HepG2 (cell line): ENCODE data around the gene WDFY1. TPM values are rescaled to one million over a fixed set of nuclear protein-coding genes. Genes with fewer than 3 reads are reported as not detected.

Experiments
- polyA plus RNA-seq, 8 experiments: library from polyadenylated mRNA; depleted of rRNA in 3 of 8; stranded (reverse) in 7 of 8; unstranded in 1 of 8; fragments of >200 nt; fragmentation: Illumina TruSeq in 4 of 8; extraction: Trizol in 4 of 8; gene quantifications; 2 replicates each; pipeline versions ENCODE4 v1.2.1 to v1.2.3, GENCODE V29; 2011 to 2016; ENCODE audit warnings: low read depth in 4 of 8, missing spikeins in 1 of 8, mixed read lengths in 1 of 8; ENCODE audit not compliant: insufficient read depth in 1 of 8
- total RNA-seq, 5 experiments: library from RNA; depleted of rRNA; stranded (reverse); fragments of >200 nt; fragmentation: Illumina TruSeq; extraction: Trizol; gene quantifications; 2 replicates each; pipeline ENCODE4 v1.2.3, GENCODE V29; 2016; ENCODE audit warnings: low read depth in 1 of 5

The WDFY1 gene
- total and polyA plus RNA-seq, 2 of the 13 experiments (the other 11 are each of a cell fraction or from before 2014, with no cell fraction given), result 77.0 to 78.4 TPM

Other genes starting within 250 kb of the WDFY1 start
- 16.3 and 26.3 TPM in 2 replicates for gene AP1S3, start 107.8 kb downstream of the WDFY1 start, total RNA-seq (2016; rRNA removed; fragmentation: Illumina TruSeq; extraction: Trizol)
- 2.9 and 3.0 TPM in 2 replicates for gene AP1S3, start 107.8 kb downstream of the WDFY1 start, polyA plus RNA-seq (2011; rRNA removed)
- 78.0 and 101 TPM in 2 replicates for gene MRPL44, start 12.1 kb upstream of the WDFY1 start, total RNA-seq (2016; rRNA removed; fragmentation: Illumina TruSeq; extraction: Trizol)
- 31.1 and 38.4 TPM in 2 replicates for gene MRPL44, start 12.1 kb upstream of the WDFY1 start, polyA plus RNA-seq (2011; rRNA removed)
- gene SERPINE2, start 94.0 kb upstream of the WDFY1 start, total RNA-seq (2016; rRNA removed; fragmentation: Illumina TruSeq; extraction: Trizol), result 5.5 and 7.9 TPM in 2 replicates
- 18.1 and 24.3 TPM in 2 replicates for gene SERPINE2, start 94.0 kb upstream of the WDFY1 start, polyA plus RNA-seq (2011; rRNA removed)